ENCODE results near the gene TCF21. TPM values are rescaled to one million over a fixed set of nuclear protein-coding genes. Genes with fewer than 3 reads are reported as not detected.

TCF21 gene
- total RNA-seq, 1 experiment from 2014 or later, result not detected

DNA sequence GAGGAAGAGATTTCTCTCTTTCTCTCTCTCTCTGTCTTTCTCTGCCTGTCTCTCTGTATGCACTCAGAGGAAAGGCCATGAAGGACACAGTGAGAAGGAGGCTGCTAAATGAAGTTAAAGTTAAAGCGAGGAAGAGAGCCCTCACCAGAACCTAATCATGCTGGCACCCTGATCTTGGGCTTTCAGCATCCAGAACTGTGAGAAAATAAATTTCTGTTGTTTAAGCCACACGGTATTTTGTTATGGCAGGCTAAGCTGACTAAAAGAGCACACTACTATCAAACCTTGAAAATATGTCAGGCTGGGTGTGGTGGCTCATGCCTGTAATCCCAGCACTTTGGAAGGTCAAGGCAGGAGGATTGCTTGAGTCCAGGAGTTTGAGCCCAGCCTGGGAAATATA is 8.0 kb upstream of the TCF21 start:
- intact Hi-C loops (cut with micrococcal nuclease; ENCODE audit: unreplicated experiment), result no loop called here
- no TSS peak for BruUV-seq (replicated peaks)

DNA sequence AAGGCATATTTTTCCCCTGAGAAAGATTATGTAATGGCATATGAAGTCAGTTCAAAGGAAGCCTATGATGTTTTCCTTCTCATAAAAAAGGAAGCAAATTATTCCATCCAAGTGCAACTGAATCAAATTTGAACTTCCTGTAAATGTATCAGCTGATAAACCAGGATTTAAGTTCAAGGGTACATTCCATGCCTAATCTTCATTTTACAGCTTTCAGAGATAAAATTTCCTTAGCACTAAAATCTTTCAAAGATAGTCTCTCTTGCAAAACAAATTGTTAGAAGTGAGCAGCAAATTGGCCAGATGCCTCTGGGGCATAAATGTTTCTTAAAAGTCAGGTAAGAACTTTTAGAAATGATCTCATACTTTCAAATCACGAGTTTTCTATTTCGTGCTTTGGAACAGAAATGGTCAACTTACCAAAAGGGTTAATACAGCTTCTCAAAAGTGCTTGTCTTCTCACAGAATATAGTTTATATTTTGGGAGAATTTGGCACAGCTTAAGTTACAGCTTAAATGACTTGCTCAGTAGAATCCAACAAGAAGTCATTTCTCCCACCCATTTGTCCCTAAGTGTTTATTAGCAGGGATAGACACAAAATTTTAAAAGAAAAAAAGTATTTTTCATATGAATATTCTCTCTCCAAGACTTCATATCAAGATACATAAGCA is 2.7 kb upstream of the TCF21 start:
- Mint-ChIP-seq H3K27me3 (ENCODE audit: unreplicated experiment) (peaks cover 67% of the 10 kb centered on the region), H3K4me3 (ENCODE audit: low read depth, unreplicated experiment) (no peak overlapping the region), H3K4me1 (ENCODE audit: low read depth, unreplicated experiment) (peaks cover 7% of the 10 kb centered on the region)

More for the DNA sequence above, 8.0 kb upstream of the TCF21 start:
- H3K27me3 Mint-ChIP-seq (ENCODE audit: unreplicated experiment), result peaks cover 37% of the 10 kb centered on the region
- H3K4me3 Mint-ChIP-seq (ENCODE audit: low read depth, unreplicated experiment), result no peak overlapping the region
- no peaks in the 10 kb centered on the region for H3K4me1 Mint-ChIP-seq (ENCODE audit: low read depth, unreplicated experiment)
- TF ChIP-seq, protein P1, sequence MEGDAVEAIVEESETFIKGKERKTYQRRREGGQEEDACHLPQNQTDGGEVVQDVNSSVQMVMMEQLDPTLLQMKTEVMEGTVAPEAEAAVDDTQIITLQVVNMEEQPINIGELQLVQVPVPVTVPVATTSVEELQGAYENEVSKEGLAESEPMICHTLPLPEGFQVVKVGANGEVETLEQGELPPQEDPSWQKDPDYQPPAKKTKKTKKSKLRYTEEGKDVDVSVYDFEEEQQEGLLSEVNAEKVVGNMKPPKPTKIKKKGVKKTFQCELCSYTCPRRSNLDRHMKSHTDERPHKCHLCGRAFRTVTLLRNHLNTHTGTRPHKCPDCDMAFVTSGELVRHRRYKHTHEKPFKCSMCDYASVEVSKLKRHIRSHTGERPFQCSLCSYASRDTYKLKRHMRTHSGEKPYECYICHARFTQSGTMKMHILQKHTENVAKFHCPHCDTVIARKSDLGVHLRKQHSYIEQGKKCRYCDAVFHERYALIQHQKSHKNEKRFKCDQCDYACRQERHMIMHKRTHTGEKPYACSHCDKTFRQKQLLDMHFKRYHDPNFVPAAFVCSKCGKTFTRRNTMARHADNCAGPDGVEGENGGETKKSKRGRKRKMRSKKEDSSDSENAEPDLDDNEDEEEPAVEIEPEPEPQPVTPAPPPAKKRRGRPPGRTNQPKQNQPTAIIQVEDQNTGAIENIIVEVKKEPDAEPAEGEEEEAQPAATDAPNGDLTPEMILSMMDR (IDR thresholded peaks at IDR 0.05; ENCODE audit: unreplicated experiment), result no peak
- CTCF ChIA-PET, result interaction anchor here (0.6 kb wide), 1 partner anchor 426 kb away, joined by 9 read pairs; no protein-coding TSS in a partner anchor
- no peaks in the 10 kb centered on the region for H3K9me3 Mint-ChIP-seq (ENCODE audit: low read depth, unreplicated experiment)
- no peak overlapping the region for H3K27ac Mint-ChIP-seq (ENCODE audit: unreplicated experiment)
- no peak for DNase-seq
- H3K36me3 Mint-ChIP-seq (ENCODE audit: insufficient read depth, unreplicated experiment), result no peaks in the 10 kb centered on the region

DNA sequence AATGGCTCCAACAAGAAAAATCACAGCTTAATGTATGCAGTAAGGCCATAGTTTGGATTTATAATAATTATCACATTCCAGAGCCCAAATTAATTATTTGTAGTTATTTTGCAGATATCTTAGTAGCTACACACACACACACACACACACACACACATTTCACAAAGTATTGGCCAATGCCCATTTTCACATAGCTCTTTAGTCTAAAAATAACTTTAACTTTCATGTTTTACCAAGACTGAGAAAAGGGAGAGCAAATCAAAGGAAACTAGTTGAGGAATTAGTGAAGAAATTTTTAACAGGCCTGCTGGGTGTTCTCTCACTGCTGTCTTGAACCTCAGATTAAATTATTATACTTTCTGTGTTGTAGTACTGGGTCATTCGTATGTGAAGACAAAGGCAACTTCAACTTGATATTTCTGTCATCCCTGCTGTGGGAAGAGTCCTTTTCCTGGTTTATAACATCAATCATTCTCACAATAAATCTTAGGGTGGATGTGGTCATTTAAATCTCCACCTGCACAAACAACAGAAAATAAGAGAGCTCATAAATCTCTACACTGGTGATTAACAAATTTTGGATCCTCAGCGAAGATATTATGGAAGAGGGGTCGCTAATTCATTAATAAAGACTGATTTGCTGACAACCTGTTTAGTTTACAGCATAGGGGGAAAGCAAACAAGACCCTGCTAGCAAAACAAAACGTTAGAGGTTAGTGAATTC is 1.6 kb upstream of the TCF21 start:
- CTCF ChIA-PET, result interaction anchor here (0.5 kb wide), 2 partner anchors 20 to 177 kb away, joined by 3 to 7 read pairs; no protein-coding TSS in a partner anchor
- Mint-ChIP-seq H3K9me3 (ENCODE audit: low read depth, unreplicated experiment) (no peaks in the 10 kb centered on the region), H3K27ac (ENCODE audit: unreplicated experiment) (no peak overlapping the region), H3K4me3 (ENCODE audit: low read depth, unreplicated experiment) (no peak overlapping the region), H3K36me3 (ENCODE audit: insufficient read depth, unreplicated experiment) (peaks cover 6% of the 10 kb centered on the region), H3K27me3 (ENCODE audit: unreplicated experiment) (peaks cover 78% of the 10 kb centered on the region), H3K4me1 (ENCODE audit: low read depth, unreplicated experiment) (peaks cover 15% of the 10 kb centered on the region)
- BruUV-seq (replicated peaks), result no TSS peak
- TF ChIP-seq, protein P1 (IDR thresholded peaks at IDR 0.05; ENCODE audit: unreplicated experiment), result no peak
- intact Hi-C loops (cut with micrococcal nuclease; ENCODE audit: unreplicated experiment), result no loop called here
- DNase-seq, result no peak

More for the DNA sequence above, 2.7 kb upstream of the TCF21 start:
- CTCF ChIA-PET, result no interaction called here
- H3K36me3 Mint-ChIP-seq (ENCODE audit: insufficient read depth, unreplicated experiment), result peaks cover 2% of the 10 kb centered on the region
- intact Hi-C loops (cut with micrococcal nuclease; ENCODE audit: unreplicated experiment), result no loop called here
- TF ChIP-seq, protein P1 (IDR thresholded peaks at IDR 0.05; ENCODE audit: unreplicated experiment), result no peak
- DNase-seq, result no peak
- BruUV-seq (replicated peaks), result no TSS peak
- H3K27ac Mint-ChIP-seq (ENCODE audit: unreplicated experiment), result no peak overlapping the region
- no peaks in the 10 kb centered on the region for H3K9me3 Mint-ChIP-seq (ENCODE audit: low read depth, unreplicated experiment)

DNA sequence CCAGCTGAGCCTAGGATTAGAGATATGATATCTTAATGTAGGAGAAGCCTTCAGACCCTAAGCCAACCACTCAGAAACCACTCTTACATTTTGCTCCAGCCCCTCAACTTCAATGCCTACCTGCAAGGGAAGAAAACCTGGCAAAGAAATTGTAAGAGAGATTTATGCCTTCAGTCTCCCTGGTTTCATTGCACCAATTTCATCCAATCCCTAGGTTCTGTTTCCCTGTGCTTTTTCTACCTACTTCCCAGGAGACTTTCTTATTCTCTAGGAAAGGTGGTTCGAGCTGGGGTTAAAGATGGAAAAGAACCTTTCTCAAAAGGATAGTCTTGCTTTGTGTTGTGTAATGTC is 1.1 kb upstream of the TCF21 start:
- peaks cover 15% of the 10 kb centered on the region for H3K4me1 Mint-ChIP-seq (ENCODE audit: low read depth, unreplicated experiment)
- H3K4me3 Mint-ChIP-seq (ENCODE audit: low read depth, unreplicated experiment), result no peak overlapping the region
- intact Hi-C loops (cut with micrococcal nuclease; ENCODE audit: unreplicated experiment), result no loop called here
- no peak for DNase-seq
- TF ChIP-seq, protein P1 (IDR thresholded peaks at IDR 0.05; ENCODE audit: unreplicated experiment), result no peak
- H3K36me3 Mint-ChIP-seq (ENCODE audit: insufficient read depth, unreplicated experiment), result peaks cover 6% of the 10 kb centered on the region
- CTCF ChIA-PET, result interaction anchor here (0.5 kb wide), 1 partner anchor 20 kb away, joined by 3 read pairs; no protein-coding TSS in a partner anchor
- no TSS peak for BruUV-seq (replicated peaks)
- peaks cover 83% of the 10 kb centered on the region for H3K27me3 Mint-ChIP-seq (ENCODE audit: unreplicated experiment)
- H3K27ac Mint-ChIP-seq (ENCODE audit: unreplicated experiment), result no peak overlapping the region
- no peaks in the 10 kb centered on the region for H3K9me3 Mint-ChIP-seq (ENCODE audit: low read depth, unreplicated experiment)

Data from Calu3 (cell line).